ENCODE data around the gene TLL2. TPM values are rescaled to one million over a fixed set of nuclear protein-coding genes. Genes with fewer than 3 reads are reported as not detected.

Gene TLL2
- total RNA-seq (2022; extraction: Qiagen RNA extraction): 0.11 to 0.16 TPM (median 0.12 TPM) in 5 replicates

DNA sequence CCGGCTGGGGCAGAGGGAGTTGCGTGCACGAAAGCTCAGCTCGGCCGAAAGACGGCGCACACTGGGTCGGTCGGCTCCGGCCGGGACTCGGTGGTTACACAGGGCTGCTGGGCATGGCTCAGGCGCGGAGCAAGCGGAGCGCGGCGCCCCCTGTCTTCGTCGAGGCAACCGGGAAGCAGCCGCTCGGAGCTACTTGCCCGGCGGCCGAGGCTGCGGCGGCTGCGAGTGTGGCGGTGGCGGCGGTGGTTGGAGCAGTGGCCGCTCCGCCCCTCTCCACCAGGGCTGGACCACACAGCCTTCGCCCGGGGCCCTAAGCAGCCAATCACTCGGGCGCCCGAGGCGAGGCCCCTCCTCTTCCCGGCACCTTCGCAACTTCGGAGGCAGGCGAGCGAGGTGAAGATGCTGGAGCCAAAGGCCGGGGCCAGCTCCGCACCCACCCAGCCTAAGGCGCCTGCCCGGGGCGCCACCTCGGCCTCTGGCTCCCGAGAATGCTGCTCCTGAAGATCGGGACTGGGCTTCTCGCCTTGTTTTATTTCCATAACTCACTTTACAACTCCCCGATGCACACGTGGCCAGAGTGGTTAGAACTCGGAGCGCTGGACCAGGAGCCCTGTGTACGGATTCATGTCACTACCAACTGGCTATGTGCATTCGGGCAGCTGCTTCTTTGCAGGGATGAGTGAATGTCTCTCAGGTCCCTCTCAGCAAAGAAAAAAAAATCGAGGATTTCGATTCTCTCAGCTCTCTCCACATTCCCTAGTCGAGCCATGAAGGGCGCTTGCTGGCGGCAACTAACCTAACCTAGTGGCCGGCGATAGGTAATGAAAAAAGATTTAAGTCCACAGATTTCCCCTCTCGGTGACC lies at the start of gene TLL2:
Gene TLL2, minus strand, starts transcription at position 229 of the 864 bp plus-strand sequence. CDS start 241 bp downstream, outside the sequence.

DNA sequence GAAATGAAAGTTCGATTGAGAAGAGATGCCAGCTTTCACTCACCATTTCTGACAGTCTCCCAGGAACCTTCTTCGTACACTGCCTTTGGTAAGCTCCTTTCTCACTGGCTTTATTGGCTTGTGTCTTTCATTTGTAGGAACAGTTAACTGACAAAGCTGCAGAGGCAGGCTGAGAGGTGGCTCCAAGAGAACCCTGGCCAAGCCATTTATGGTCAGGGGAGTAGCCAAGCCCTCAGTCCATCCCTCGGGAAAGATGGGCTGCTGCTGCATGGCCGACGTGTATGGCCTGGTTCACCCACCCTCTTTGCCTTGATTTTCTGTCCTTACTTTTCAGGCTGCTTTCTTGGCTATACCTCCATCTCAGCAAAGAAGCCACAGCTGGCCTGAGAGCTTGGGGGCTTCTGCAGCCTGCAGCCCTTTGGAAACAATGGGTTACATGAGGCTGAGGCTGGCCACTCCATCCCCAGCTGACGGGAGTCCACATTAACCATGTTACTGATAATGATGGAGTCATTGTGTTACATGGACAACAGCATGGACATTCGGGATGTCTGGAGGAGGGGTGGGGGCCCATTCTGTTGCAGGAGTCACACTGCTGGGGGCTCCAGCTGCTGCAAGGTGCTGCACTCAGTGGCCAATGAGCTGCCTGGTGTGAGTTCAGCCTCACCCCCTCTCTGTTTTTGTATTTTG lies 154.7 kb downstream of the TLL2 start, which contains the start of gene OPALIN:
Gene OPALIN, minus strand, starts transcription at position 152 of the 690 bp plus-strand sequence. Its CDS starts 106 bp downstream, at position 46.

Other genes with a start within 250 kb of the TLL2 start
- not detected in 5 replicates for gene BLNK, start 242.4 kb downstream of the TLL2 start, total RNA-seq (2022; extraction: Qiagen RNA extraction)
- gene DNTT, start 209.5 kb downstream of the TLL2 start, total RNA-seq (2022; extraction: Qiagen RNA extraction): not detected in 5 replicates
- not detected in 5 replicates for gene OPALIN, start 154.9 kb downstream of the TLL2 start, total RNA-seq (2022; extraction: Qiagen RNA extraction)
- gene TM9SF3, start 73.1 kb upstream of the TLL2 start, total RNA-seq (2022; extraction: Qiagen RNA extraction): 70.1 to 97.9 TPM (median 85.3 TPM) in 5 replicates
- 0.54 to 0.86 TPM (median 0.67 TPM) in 5 replicates for gene PIK3AP1, start 206.6 kb upstream of the TLL2 start, total RNA-seq (2022; extraction: Qiagen RNA extraction)